GM19193 (cell line): Measurements from ENCODE around the gene ACACA.

Source experiments
- POLR2A ChIP-seq: IDR thresholded peaks from 4 replicates; pipeline ENCODE4 v1.6.1; 2011; ENCODE audit not compliant: insufficient read depth, insufficient read length; ENCODE audit errors: extremely low read depth

ACACA gene

GRCh38 chr17:37160944-37161343 lies 245.7 kb downstream of the ACACA start:
- TF ChIP-seq POLR2A: no peak

GRCh38 chr17:37158290-37158689 lies 248.3 kb downstream of the ACACA start:
- TF ChIP-seq POLR2A: no peak

GRCh38 chr17:37148156-37148555 lies 258.5 kb downstream of the ACACA start:
- no peak for TF ChIP-seq POLR2A

- TF ChIP-seq POLR2A: no peak
Observed at GRCh38 chr17:37147301-37147812, 259.3 kb downstream of the ACACA start.

- TF ChIP-seq POLR2A: no peak
Observed at GRCh38 chr17:37146086-37147064, 260.3 kb downstream of the ACACA start.

- TF ChIP-seq POLR2A: no peak
Observed at GRCh38 chr17:37144075-37144701, 262.4 kb downstream of the ACACA start.

- TF ChIP-seq POLR2A: no peak
Observed at GRCh38 chr17:37142294-37142896, 264.2 kb downstream of the ACACA start.

- TF ChIP-seq POLR2A: no peak
Observed at GRCh38 chr17:37138571-37139120, 268.0 kb downstream of the ACACA start.

- TF ChIP-seq POLR2A: no peak
Observed at GRCh38 chr17:37137906-37138514, 268.6 kb downstream of the ACACA start.

GRCh38 chr17:37137070-37137610 lies 269.5 kb downstream of the ACACA start:
- TF ChIP-seq POLR2A: no peak

GRCh38 chr17:37135576-37135975 lies 271.1 kb downstream of the ACACA start:
- TF ChIP-seq POLR2A: no peak

GRCh38 chr17:37134050-37134449 lies 272.6 kb downstream of the ACACA start:
- no peak for TF ChIP-seq POLR2A

- TF ChIP-seq POLR2A: no peak
Observed at GRCh38 chr17:37133136-37133535, 273.5 kb downstream of the ACACA start.

- TF ChIP-seq POLR2A: no peak
Observed at GRCh38 chr17:37131669-37132611, 274.7 kb downstream of the ACACA start.

GRCh38 chr17:37130984-37131446 lies 275.6 kb downstream of the ACACA start:
- TF ChIP-seq POLR2A: no peak
